H1 (cell line): ENCODE data around the gene CPXM2. TPM values are rescaled to one million over a fixed set of nuclear protein-coding genes. Genes with fewer than 3 reads are reported as not detected.

Experiments
- FOSL1 ChIP-seq: IDR thresholded peaks from 2 replicates; pipeline ENCODE4 v1.6.1; 2011; ENCODE audit warnings: mild to moderate bottlenecking, low read depth, low read length, moderate library complexity; ENCODE audit not compliant: insufficient read depth
- NRF1 ChIP-seq: IDR thresholded peaks from 2 replicates; pipeline ENCODE4 v1.6.1; 2011; ENCODE audit warnings: mild to moderate bottlenecking, low read depth, low read length, improper control_type of control experiment
- SAP30 ChIP-seq: fragments of 300-600 bp; sonication (generic); IDR thresholded peaks from 2 replicates; pipeline ENCODE4 v1.7.1; 2012; ENCODE audit warnings: low read length, moderate library complexity, mild to moderate bottlenecking, inconsistent platforms; ENCODE audit not compliant: insufficient read depth, insufficient replicate concordance
- polyA plus RNA-seq, 7 experiments: library from polyadenylated mRNA; depleted of rRNA in 3 of 7; stranded (reverse) in 5 of 7; unstranded in 2 of 7; fragments of >200 nt in 5 of 7; fragments of 200-250 nt in 2 of 7; gene quantifications; 1 replicate in 5 of 7; 2 replicates in 1 of 7; 4 replicates in 1 of 7; pipeline versions ENCODE4 v1.2.1 to v1.2.3, GENCODE V29; 2011 to 2013; ENCODE audit warnings: missing spikeins in 2 of 7, mixed read lengths in 2 of 7
- total RNA-seq: library from RNA; stranded (reverse); fragmentation: NEBNext Ultra II Directional; extraction: Animal tissue kit (Norgen Biotek cat#: 25700); gene quantifications from 2 replicates; pipeline ENCODE4 v1.2.1, GENCODE V29; 2021
- TF ChIP-seq, protein P1 (sequence below): fragments of 300-600 bp; sonication (generic); IDR thresholded peaks from 2 replicates; pipeline ENCODE4 v1.7.1; 2012; ENCODE audit warnings: low read length, moderate library complexity, mild to moderate bottlenecking, inconsistent platforms; ENCODE audit not compliant: insufficient replicate concordance
- TF ChIP-seq, protein P2 (sequence below), 3 experiments: IDR thresholded peaks; 1 replicate in 2 of 3; 2 replicates in 1 of 3; pipeline versions ENCODE4 v1.5.1 to v1.6.1; 2011; ENCODE audit warnings: low read length in 3 of 3, mild to moderate bottlenecking in 3 of 3, inconsistent platforms in 2 of 3, low read depth in 1 of 3, moderate library complexity in 1 of 3; ENCODE audit not compliant: insufficient read depth in 1 of 3; ENCODE audit errors: control extremely low read depth in 1 of 3
- TF ChIP-seq, protein P3 (sequence below): IDR thresholded peaks from 2 replicates; pipeline ENCODE4 v1.6.1; 2011; ENCODE audit warnings: low read depth, mild to moderate bottlenecking, low read length; ENCODE audit not compliant: insufficient read depth
- TF ChIP-seq, protein P4 (sequence below): IDR thresholded peaks from 2 replicates; pipeline ENCODE4 v1.6.1; 2012; ENCODE audit warnings: inconsistent platforms

Gene CPXM2
- total and polyA plus RNA-seq, 2 of the 8 experiments (the other 6 are each of a cell fraction or from before 2014, with no cell fraction given) = 2.4 to 2.9 TPM

DNA sequence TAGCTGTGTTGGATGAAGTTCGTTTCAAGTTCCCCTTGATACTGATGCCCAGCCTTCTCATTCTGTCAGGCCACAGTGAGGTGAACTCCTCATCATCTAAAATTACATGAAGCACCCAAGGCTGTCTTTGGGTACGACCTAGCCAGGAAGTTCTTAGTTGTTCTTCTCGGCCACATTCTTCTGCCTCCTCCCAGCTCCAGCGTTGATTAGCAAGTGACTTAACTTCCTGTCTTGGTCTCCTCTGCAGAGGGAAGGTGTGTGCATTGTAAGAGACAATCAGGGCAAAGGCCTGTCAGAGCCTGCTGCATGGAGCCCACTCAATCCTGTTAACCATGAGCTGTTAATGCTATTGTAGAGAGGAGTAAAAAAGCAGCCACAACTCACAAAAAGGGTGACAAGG lies 43.2 kb upstream of the CPXM2 start (continued):
- TF ChIP-seq, protein P1, sequence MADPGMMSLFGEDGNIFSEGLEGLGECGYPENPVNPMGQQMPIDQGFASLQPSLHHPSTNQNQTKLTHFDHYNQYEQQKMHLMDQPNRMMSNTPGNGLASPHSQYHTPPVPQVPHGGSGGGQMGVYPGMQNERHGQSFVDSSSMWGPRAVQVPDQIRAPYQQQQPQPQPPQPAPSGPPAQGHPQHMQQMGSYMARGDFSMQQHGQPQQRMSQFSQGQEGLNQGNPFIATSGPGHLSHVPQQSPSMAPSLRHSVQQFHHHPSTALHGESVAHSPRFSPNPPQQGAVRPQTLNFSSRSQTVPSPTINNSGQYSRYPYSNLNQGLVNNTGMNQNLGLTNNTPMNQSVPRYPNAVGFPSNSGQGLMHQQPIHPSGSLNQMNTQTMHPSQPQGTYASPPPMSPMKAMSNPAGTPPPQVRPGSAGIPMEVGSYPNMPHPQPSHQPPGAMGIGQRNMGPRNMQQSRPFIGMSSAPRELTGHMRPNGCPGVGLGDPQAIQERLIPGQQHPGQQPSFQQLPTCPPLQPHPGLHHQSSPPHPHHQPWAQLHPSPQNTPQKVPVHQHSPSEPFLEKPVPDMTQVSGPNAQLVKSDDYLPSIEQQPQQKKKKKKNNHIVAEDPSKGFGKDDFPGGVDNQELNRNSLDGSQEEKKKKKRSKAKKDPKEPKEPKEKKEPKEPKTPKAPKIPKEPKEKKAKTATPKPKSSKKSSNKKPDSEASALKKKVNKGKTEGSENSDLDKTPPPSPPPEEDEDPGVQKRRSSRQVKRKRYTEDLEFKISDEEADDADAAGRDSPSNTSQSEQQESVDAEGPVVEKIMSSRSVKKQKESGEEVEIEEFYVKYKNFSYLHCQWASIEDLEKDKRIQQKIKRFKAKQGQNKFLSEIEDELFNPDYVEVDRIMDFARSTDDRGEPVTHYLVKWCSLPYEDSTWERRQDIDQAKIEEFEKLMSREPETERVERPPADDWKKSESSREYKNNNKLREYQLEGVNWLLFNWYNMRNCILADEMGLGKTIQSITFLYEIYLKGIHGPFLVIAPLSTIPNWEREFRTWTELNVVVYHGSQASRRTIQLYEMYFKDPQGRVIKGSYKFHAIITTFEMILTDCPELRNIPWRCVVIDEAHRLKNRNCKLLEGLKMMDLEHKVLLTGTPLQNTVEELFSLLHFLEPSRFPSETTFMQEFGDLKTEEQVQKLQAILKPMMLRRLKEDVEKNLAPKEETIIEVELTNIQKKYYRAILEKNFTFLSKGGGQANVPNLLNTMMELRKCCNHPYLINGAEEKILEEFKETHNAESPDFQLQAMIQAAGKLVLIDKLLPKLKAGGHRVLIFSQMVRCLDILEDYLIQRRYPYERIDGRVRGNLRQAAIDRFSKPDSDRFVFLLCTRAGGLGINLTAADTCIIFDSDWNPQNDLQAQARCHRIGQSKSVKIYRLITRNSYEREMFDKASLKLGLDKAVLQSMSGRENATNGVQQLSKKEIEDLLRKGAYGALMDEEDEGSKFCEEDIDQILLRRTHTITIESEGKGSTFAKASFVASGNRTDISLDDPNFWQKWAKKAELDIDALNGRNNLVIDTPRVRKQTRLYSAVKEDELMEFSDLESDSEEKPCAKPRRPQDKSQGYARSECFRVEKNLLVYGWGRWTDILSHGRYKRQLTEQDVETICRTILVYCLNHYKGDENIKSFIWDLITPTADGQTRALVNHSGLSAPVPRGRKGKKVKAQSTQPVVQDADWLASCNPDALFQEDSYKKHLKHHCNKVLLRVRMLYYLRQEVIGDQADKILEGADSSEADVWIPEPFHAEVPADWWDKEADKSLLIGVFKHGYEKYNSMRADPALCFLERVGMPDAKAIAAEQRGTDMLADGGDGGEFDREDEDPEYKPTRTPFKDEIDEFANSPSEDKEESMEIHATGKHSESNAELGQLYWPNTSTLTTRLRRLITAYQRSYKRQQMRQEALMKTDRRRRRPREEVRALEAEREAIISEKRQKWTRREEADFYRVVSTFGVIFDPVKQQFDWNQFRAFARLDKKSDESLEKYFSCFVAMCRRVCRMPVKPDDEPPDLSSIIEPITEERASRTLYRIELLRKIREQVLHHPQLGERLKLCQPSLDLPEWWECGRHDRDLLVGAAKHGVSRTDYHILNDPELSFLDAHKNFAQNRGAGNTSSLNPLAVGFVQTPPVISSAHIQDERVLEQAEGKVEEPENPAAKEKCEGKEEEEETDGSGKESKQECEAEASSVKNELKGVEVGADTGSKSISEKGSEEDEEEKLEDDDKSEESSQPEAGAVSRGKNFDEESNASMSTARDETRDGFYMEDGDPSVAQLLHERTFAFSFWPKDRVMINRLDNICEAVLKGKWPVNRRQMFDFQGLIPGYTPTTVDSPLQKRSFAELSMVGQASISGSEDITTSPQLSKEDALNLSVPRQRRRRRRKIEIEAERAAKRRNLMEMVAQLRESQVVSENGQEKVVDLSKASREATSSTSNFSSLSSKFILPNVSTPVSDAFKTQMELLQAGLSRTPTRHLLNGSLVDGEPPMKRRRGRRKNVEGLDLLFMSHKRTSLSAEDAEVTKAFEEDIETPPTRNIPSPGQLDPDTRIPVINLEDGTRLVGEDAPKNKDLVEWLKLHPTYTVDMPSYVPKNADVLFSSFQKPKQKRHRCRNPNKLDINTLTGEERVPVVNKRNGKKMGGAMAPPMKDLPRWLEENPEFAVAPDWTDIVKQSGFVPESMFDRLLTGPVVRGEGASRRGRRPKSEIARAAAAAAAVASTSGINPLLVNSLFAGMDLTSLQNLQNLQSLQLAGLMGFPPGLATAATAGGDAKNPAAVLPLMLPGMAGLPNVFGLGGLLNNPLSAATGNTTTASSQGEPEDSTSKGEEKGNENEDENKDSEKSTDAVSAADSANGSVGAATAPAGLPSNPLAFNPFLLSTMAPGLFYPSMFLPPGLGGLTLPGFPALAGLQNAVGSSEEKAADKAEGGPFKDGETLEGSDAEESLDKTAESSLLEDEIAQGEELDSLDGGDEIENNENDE = no peak
- TF ChIP-seq, protein P2, sequence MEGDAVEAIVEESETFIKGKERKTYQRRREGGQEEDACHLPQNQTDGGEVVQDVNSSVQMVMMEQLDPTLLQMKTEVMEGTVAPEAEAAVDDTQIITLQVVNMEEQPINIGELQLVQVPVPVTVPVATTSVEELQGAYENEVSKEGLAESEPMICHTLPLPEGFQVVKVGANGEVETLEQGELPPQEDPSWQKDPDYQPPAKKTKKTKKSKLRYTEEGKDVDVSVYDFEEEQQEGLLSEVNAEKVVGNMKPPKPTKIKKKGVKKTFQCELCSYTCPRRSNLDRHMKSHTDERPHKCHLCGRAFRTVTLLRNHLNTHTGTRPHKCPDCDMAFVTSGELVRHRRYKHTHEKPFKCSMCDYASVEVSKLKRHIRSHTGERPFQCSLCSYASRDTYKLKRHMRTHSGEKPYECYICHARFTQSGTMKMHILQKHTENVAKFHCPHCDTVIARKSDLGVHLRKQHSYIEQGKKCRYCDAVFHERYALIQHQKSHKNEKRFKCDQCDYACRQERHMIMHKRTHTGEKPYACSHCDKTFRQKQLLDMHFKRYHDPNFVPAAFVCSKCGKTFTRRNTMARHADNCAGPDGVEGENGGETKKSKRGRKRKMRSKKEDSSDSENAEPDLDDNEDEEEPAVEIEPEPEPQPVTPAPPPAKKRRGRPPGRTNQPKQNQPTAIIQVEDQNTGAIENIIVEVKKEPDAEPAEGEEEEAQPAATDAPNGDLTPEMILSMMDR (IDR thresholded peaks at IDR 0.05; ENCODE audit: control extremely low read depth in 1 of 3, insufficient read depth in 1 of 3, low read depth in 1 of 3, low read length in 3 of 3) = no peak
- TF ChIP-seq FOSL1 = no peak
- no peak for TF ChIP-seq NRF1
- no peak for TF ChIP-seq SAP30
- TF ChIP-seq, protein P3, sequence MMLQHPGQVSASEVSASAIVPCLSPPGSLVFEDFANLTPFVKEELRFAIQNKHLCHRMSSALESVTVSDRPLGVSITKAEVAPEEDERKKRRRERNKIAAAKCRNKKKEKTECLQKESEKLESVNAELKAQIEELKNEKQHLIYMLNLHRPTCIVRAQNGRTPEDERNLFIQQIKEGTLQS = no peak
- TF ChIP-seq, protein P4, sequence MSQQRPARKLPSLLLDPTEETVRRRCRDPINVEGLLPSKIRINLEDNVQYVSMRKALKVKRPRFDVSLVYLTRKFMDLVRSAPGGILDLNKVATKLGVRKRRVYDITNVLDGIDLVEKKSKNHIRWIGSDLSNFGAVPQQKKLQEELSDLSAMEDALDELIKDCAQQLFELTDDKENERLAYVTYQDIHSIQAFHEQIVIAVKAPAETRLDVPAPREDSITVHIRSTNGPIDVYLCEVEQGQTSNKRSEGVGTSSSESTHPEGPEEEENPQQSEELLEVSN = no peak
